GM12891 (cell line): ENCODE results near the gene ADAM15.

ENCODE experiments used
- POLR2A ChIP-seq: IDR thresholded peaks from 2 replicates; pipeline ENCODE4 v1.6.1; 2011; ENCODE audit warnings: low read depth, low read length, control low read depth
- TAF1 ChIP-seq: IDR thresholded peaks from 2 replicates; pipeline ENCODE4 v1.6.1; 2011; ENCODE audit warnings: low read depth, low read length, control low read depth

- no peak for TF ChIP-seq TAF1
- no peak for TF ChIP-seq POLR2A
Measured at GRCh38 chr1:155051342-155051776, 243 bp downstream of the ADAM15 start.
